Ovary (tissue), 3 donors: ENCODE data around the gene C7orf33.
"Not testable (repeated sequence)": the region's sequence is repeated elsewhere in the genome, so short reads cannot be mapped to it uniquely, and the experiment has no call there.

Experiments
- EP300 ChIP-seq: sonication (generic); formaldehyde crosslinking; IDR thresholded peaks from one replicate; pipeline ENCODE4 v1.6.1; 2017; ENCODE audit warnings: antibody characterized with exemption
- POLR2A ChIP-seq: fragments of 450-650 bp; IDR thresholded peaks from one replicate; pipeline ENCODE4 v1.6.1; 2017; ENCODE audit warnings: antibody characterized with exemption, mild to moderate bottlenecking, moderate library complexity
- TF ChIP-seq, protein P1 (sequence below), 3 donors: fragments of 450-650 bp in 2 of 3; fragments of 200-600 bp in 1 of 3; IDR thresholded peaks; one replicate each; pipeline versions ENCODE4 v1.5.1 to v1.8.0; 2016 to 2022; ENCODE audit warnings: antibody characterized with exemption in 3 of 3, mild to moderate bottlenecking in 1 of 3
- donor health status: DM: no; HTN: no; CAD: no.

DNA sequence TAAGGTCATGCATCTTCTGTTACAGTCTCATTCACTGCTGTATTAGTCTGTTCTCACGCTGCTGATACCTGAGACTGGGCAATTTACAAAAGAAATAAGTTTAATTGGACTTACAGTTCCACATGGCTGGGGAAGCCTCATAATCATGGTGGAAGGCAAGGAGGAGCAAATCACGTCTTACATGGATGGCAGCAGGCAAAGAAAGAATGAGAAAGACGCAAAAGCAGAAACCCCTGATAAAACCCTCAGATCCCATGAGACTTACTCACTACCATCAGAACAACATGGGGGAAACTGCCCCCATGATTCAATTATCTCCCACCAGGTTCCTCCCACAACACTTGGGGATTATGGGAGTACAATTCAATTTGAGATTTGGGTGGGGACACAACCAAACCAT, 5.8 kb downstream of the C7orf33 start:
- TF ChIP-seq POLR2A, EP300: not testable (repeated sequence)
- TF ChIP-seq, protein P1, sequence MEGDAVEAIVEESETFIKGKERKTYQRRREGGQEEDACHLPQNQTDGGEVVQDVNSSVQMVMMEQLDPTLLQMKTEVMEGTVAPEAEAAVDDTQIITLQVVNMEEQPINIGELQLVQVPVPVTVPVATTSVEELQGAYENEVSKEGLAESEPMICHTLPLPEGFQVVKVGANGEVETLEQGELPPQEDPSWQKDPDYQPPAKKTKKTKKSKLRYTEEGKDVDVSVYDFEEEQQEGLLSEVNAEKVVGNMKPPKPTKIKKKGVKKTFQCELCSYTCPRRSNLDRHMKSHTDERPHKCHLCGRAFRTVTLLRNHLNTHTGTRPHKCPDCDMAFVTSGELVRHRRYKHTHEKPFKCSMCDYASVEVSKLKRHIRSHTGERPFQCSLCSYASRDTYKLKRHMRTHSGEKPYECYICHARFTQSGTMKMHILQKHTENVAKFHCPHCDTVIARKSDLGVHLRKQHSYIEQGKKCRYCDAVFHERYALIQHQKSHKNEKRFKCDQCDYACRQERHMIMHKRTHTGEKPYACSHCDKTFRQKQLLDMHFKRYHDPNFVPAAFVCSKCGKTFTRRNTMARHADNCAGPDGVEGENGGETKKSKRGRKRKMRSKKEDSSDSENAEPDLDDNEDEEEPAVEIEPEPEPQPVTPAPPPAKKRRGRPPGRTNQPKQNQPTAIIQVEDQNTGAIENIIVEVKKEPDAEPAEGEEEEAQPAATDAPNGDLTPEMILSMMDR (IDR thresholded peaks at IDR 0.05), result not testable (repeated sequence)
